Measurements from ENCODE around the gene C2orf68. TPM values are rescaled to one million over a fixed set of nuclear protein-coding genes. Genes with fewer than 3 reads are reported as not detected.

Gene C2orf68
- polyA plus RNA-seq, 5 donors, result 64.7 to 84.1 (median 78.8) TPM

Other genes starting within 250 kb of the C2orf68 start
- gene CAPG, start 201.7 kb downstream of the C2orf68 start, polyA plus RNA-seq (ENCODE audit: insufficient read depth in 1 of 5, insufficient read length in 5 of 5, low replicate concordance in 1 of 5), result 10 to 100 TPM; 42.5 to 59.9 (median 52.0) TPM
- 1 to 10 TPM in 1 of 5 donors, under 1 TPM in 4; 0.67 to 1.7 (median 0.85) TPM for gene SH2D6, start 193.4 kb downstream of the C2orf68 start, polyA plus RNA-seq (ENCODE audit: insufficient read depth in 1 of 5, insufficient read length in 5 of 5, low replicate concordance in 1 of 5)
- 100 to 1,000 TPM; 274 to 398 (median 339) TPM for gene MAT2A, start 72.9 kb downstream of the C2orf68 start, polyA plus RNA-seq (ENCODE audit: insufficient read depth in 1 of 5, insufficient read length in 5 of 5, low replicate concordance in 1 of 5)
- gene GGCX, start 50.6 kb downstream of the C2orf68 start, polyA plus RNA-seq (ENCODE audit: insufficient read depth in 1 of 5, insufficient read length in 5 of 5, low replicate concordance in 1 of 5), result 10 to 100 TPM; 28.9 to 43.5 (median 35.2) TPM
- gene VAMP8, start 34.5 kb downstream of the C2orf68 start, polyA plus RNA-seq (ENCODE audit: insufficient read depth in 1 of 5, insufficient read length in 5 of 5, low replicate concordance in 1 of 5), result 10 to 100 TPM; 54.6 to 78.1 (median 68.1) TPM
- 10 to 100 TPM; 42.6 to 75.2 (median 57.3) TPM for gene VAMP5, start 27.6 kb downstream of the C2orf68 start, polyA plus RNA-seq (ENCODE audit: insufficient read depth in 1 of 5, insufficient read length in 5 of 5, low replicate concordance in 1 of 5)
- 100 to 1,000 TPM in 4 of 5 donors, 10 to 100 TPM in 1; 99.7 to 114 (median 110) TPM for gene RNF181, start 16.3 kb downstream of the C2orf68 start, polyA plus RNA-seq (ENCODE audit: insufficient read depth in 1 of 5, insufficient read length in 5 of 5, low replicate concordance in 1 of 5)
- gene TMEM150A, start 9.4 kb downstream of the C2orf68 start, polyA plus RNA-seq (ENCODE audit: insufficient read depth in 1 of 5, insufficient read length in 5 of 5, low replicate concordance in 1 of 5), result 10 to 100 TPM in 4 of 5 donors, 1 to 10 TPM in 1; 9.9 to 16.9 (median 13.8) TPM
- 10 to 100 TPM; 59.2 to 72.8 (median 63.3) TPM for gene USP39, start 4.1 kb upstream of the C2orf68 start, polyA plus RNA-seq (ENCODE audit: insufficient read depth in 1 of 5, insufficient read length in 5 of 5, low replicate concordance in 1 of 5)
- 100 to 1,000 TPM; 199 to 677 (median 404) TPM for gene SFTPB, start 56.1 kb upstream of the C2orf68 start, polyA plus RNA-seq (ENCODE audit: insufficient read depth in 1 of 5, insufficient read length in 5 of 5, low replicate concordance in 1 of 5)
- gene GNLY, start 82.3 kb upstream of the C2orf68 start, polyA plus RNA-seq (ENCODE audit: insufficient read depth in 1 of 5, insufficient read length in 5 of 5, low replicate concordance in 1 of 5), result 1 to 10 TPM; 1.7 to 6.2 (median 2.2) TPM
- gene ATOH8, start 141.9 kb upstream of the C2orf68 start, polyA plus RNA-seq (ENCODE audit: insufficient read depth in 1 of 5, insufficient read length in 5 of 5, low replicate concordance in 1 of 5), result 10 to 100 TPM; 25.6 to 38.9 (median 37.3) TPM

Measured in right lung (tissue), 5 donors.